T follicular helper cell (primary cell): ENCODE results near the gene GPATCH4.
"Not testable (repeated sequence)": the region's sequence is repeated elsewhere in the genome, so short reads cannot be mapped to it uniquely, and the experiment has no call there.

ENCODE experiments used
- DNase-seq: peaks from one replicate; pipeline ENCODE4 v3.0.0-alpha.2; 2020; ENCODE audit warnings: low read depth

GPATCH4 gene

DNA sequence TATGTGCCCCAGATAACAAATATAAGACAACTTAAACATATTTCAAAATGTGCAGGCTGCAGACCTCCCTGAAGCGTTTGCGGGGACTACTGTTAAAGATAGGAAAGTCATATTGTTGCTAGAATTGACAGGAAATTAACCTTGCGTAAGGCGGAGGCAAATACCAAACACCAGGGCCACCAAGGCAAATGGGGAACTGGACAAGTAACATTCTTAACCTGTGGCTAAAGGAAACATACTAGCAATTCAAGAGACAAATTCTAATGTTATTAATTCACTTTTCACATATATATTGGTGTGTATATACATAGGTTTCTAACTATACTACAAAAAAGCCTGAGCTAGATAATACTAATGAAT is 24.8 kb upstream of the GPATCH4 start:
- DNase-seq, result no peak

- DNase-seq, result peak; percentile 54
Observed at GRCh38 chr1:156625436-156626078, 24.3 kb upstream of the GPATCH4 start.

DNA sequence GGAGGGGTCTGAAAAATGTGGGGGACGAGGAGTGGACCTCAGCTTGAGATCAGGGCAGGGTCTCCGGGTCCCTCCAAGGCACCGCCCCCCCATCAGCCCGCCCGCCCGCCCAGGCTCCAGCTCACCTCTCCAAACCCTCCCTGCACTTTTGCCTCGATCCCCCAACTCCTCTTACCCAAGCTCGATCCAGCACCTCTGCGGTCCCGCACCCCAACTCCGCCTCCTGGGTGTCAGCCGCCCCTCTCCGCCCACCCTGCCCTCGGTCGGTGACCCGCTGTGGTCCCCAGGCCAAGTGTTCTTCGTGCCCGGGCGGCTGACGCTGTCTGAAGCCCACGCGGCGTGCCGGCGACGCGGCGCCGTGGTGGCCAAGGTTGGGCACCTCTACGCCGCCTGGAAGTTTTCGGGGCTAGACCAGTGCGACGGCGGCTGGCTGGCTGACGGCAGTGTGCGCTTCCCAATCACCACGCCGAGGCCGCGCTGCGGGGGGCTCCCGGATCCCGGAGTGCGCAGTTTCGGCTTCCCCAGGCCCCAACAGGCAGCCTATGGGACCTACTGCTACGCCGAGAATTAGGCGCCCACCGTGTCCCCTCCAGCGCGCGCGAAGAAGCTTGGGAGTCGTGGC is 23.6 kb upstream of the GPATCH4 start:
- no peak for DNase-seq

DNA sequence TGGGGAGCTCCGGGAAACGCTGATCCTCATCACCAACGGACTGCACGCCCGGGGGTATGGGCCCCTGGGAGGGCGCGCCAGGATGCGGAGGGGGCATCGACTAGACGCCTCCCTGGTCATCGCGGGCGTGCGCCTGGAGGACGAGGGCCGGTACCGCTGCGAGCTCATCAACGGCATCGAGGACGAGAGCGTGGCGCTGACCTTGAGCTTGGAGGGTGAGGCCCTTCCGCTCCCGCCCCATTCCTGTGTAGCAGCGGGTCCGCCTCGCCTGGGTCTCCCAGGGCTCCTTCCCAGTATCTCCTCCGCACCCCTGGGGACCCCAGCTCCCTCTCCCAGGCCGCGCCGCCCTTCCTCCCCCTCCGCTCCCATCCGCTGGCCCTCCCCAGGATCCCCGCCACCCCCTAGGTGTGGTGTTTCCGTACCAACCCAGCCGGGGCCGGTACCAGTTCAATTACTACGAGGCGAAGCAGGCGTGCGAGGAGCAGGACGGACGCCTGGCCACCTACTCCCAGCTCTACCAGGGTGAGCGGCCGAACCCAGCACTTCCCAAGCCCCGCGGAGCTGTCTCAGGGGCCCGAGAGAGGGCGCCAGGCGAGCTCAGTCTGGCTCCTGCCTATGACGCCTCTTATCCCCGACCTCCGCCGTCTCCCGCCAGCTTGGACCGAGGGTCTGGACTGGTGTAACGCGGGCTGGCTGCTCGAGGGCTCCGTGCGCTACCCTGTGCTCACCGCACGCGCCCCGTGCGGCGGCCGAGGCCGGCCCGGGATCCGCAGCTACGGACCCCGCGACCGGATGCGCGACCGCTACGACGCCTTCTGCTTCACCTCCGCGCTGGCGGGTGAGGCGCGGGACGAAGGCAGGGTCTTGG is 22.9 kb upstream of the GPATCH4 start:
- no peak for DNase-seq

GRCh38 chr1:156622581-156623297 is 21.5 kb upstream of the GPATCH4 start:
- DNase-seq, result no peak

GRCh38 chr1:156619582-156619955 is 18.3 kb upstream of the GPATCH4 start:
- DNase-seq, result no peak

- no peak for DNase-seq
Observed at GRCh38 chr1:156618853-156619581, 17.7 kb upstream of the GPATCH4 start, which contains the start of gene HAPLN2. Gene HAPLN2, plus strand, starts transcription at chr1:156619415. Its CDS starts 4,076 bp downstream, at chr1:156623491.

- no peak for DNase-seq
Observed at GRCh38 chr1:156616463-156616862, 15.2 kb upstream of the GPATCH4 start.

- DNase-seq, result no peak
Observed at GRCh38 chr1:156615946-156616345, 14.7 kb upstream of the GPATCH4 start.

GRCh38 chr1:156612666-156613065 is 11.4 kb upstream of the GPATCH4 start:
- DNase-seq, result no peak

GRCh38 chr1:156610072-156610471 is 8.8 kb upstream of the GPATCH4 start:
- not testable (repeated sequence) for DNase-seq

DNA sequence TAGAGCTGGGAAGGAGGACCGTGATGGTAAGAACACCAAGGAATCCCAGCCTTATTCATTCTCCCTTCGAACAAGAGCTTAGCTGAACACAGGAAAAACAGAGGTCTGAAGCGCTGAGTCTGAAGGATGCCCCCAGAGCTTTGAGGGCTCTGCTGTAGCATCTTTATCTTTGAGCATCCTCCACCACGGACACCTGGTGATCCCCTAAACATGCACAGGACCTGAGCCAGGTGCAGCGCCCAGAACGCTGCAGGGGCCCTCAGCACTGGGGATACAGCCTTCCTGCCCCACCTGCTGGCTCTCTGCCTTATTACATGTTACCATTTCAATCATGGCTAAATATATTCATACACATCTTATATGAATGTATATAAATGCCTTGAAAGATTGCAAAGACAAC is 7.7 kb upstream of the GPATCH4 start:
- peak; percentile 47 for DNase-seq

GRCh38 chr1:156608036-156608674 is 6.9 kb upstream of the GPATCH4 start:
- peak; percentile 51 for DNase-seq

- DNase-seq, result not testable (repeated sequence)
Observed at GRCh38 chr1:156607344-156607743, 6.1 kb upstream of the GPATCH4 start.

- no peak for DNase-seq
Observed at GRCh38 chr1:156602557-156602993, 1.3 kb upstream of the GPATCH4 start.

DNA sequence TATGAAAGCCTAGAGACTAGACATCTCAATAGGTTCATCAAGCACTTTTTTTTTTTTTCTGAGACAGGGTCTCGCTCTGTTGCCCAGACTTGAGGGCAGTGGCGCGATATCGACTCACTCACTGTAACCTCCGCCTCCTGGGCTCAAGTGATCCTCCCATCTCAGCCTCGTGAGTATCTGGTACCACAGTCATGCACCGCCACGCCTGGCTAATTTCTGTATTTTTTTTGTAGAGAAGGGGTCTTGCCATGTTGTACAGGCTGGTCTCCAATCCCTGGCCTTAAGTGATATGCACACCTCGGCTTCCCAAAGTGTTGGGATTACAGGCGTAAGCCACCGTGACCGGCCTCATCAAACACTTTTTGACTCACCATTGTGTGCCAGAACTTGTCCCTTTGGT is 613 bp upstream of the GPATCH4 start:
- DNase-seq, result no peak

DNA sequence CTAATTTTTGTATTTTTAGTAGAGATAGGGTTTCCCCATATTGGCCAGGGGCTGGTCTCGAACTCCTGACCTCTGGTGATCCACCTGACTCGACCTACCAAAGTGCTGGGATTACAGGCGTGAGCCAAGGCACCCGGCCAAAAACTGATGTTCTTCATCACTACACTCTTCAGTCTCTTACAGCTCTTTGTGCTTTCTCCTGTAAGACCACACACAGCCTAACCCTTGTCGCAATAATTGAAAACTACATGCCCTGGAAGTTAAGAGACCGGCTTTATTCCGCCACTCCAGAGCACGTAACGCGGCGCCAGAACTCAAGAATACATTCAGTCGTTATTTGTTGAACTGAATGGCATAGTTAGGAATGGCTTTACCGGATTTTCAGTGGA is 552 bp downstream of the GPATCH4 start:
- DNase-seq, result no peak

DNA sequence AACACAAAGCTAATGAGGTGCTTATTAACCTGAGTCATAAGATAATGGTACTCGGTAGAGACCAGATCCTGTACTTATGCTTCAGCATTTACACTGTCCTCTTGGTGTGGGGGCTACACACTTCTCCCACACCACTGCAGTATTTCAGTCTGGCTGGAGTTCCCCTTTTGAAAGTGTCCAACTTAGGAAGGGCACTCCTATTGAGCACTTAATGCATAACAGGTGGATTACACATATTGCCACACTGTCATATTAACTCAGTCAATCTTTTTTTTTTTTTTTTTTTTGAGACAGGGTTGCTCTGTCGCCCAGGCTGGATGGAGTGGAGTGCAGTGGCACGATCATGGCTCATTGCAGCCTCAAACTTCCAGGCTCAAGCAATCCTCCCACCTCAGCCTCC is 1.5 kb downstream of the GPATCH4 start:
- no peak for DNase-seq

GRCh38 chr1:156598731-156599432 is 2.4 kb downstream of the GPATCH4 start:
- no peak for DNase-seq

DNA sequence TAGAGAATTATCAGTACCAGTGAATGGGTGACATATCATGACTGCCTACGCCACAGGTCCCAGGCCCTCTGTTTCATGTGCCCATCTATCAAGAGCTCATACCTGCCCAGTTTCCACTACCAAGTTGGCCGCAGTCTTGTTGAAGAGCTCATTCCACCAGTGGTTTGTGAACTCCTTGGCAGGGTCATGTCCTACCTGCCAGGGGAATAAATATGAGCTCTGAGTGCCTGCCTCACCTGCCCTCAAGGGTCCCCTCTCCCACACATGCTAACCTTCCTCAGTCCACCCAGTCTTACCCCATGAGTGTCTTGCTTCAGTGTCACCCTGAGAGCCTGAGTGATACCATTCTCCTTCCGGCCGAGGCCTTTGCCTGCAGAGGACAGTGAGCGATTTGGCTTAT is 3.2 kb downstream of the GPATCH4 start:
- DNase-seq, result no peak
